Endothelial cell of umbilical vein (primary cell): Measurements from ENCODE around the gene ARL8A. TPM values are rescaled to one million over a fixed set of nuclear protein-coding genes. Genes with fewer than 3 reads are reported as not detected.
A peak's percentile ranks its signal among the peaks of the same experiment; 100 is the strongest.

Experiments
- BruUV-seq: library from RNA; stranded (reverse); fragments of 400-500 nt; replicated peaks from 2 replicates; lab custom pipeline; 2021; lab: Mats Ljungman, UMichigan
- CTCF ChIA-PET: fragments of 300-600, 350-600 bp; sonication (Branson Sonifier 250); formaldehyde crosslinking; loops from one replicate; lab custom pipeline; 2021; ENCODE audit warnings: antibody characterized with exemption, inconsistent platforms; lab: Charles Lee
- POLR2A ChIA-PET: fragments of 300-600, 350-600 bp; sonication (Branson Sonifier 250); formaldehyde crosslinking; loops from one replicate; lab custom pipeline; 2021; ENCODE audit warnings: antibody characterized with exemption, inconsistent platforms; lab: Charles Lee
- DNase-seq: peaks from one replicate; pipeline ENCODE4 v3.0.0-alpha.2; 2011; ENCODE audit warnings: low read depth, low spot score
- FAIRE-seq: peaks from 2 replicates; lab custom pipeline; 2011; peaks lifted over from hg19 to GRCh38; lab: Jason Lieb, UNC
- H2AFZ ChIP-seq: 2 replicates; pipeline ENCODE4 v1.6.0; 2012; ENCODE audit warnings: low read depth, low read length, control low read depth, inconsistent platforms
- H3K27ac ChIP-seq: 2 replicates; pipeline ENCODE4 v1.5.1; 2011; ENCODE audit warnings: low read depth, mild to moderate bottlenecking, control low read depth, low read length, moderate library complexity; ENCODE audit not compliant: insufficient read depth
- H3K27me3 ChIP-seq, 2 experiments: 2 replicates each; pipeline versions ENCODE4 v1.6.0 to v1.6.1; 2011; ENCODE audit warnings: low read length in 2 of 2, mixed read lengths in 1 of 2; ENCODE audit not compliant: control insufficient read depth in 2 of 2, insufficient read depth in 2 of 2
- H3K36me3 ChIP-seq, 2 experiments: 2 replicates in 1 of 2; 3 replicates in 1 of 2; pipeline ENCODE4 v1.5.1; 2011; ENCODE audit warnings: low read length in 2 of 2, mild to moderate bottlenecking in 1 of 2, moderate library complexity in 1 of 2; ENCODE audit not compliant: control insufficient read depth in 2 of 2, insufficient read depth in 2 of 2; ENCODE audit errors: extremely low read depth in 1 of 2
- H3K4me1 ChIP-seq: 3 replicates; pipeline ENCODE4 v1.5.1; 2011; ENCODE audit warnings: mild to moderate bottlenecking, low read length; ENCODE audit not compliant: control insufficient read depth, insufficient read depth; ENCODE audit errors: extremely low read depth
- H3K4me2 ChIP-seq: 2 replicates; pipeline ENCODE4 v1.6.1; 2011; ENCODE audit warnings: low read length, control low read depth, mixed read lengths; ENCODE audit not compliant: insufficient read depth
- H3K4me3 ChIP-seq, 3 experiments: fragments of 200-600 bp in 1 of 3; sonication (generic), shearing (Covaris generic) in 1 of 3; replicated peaks in 1 of 3; 2 replicates each; pipeline ENCODE4 v1.5.1; 2011 to 2016; ENCODE audit warnings: control low read depth in 3 of 3, low read length in 3 of 3, mild to moderate bottlenecking in 2 of 3, inconsistent platforms in 1 of 3, low read depth in 1 of 3, moderate library complexity in 1 of 3; ENCODE audit not compliant: insufficient read depth in 1 of 3
- H3K79me2 ChIP-seq: 2 replicates; pipeline ENCODE4 v1.6.0; 2012; ENCODE audit warnings: low read length, inconsistent platforms; ENCODE audit not compliant: control insufficient read depth, insufficient read depth
- H3K9ac ChIP-seq: replicated peaks from 2 replicates; pipeline ENCODE3; 2011; ENCODE audit warnings: low read length, control low read depth; ENCODE audit not compliant: insufficient read depth; ENCODE audit errors: extremely low read depth
- H3K9me1 ChIP-seq: replicated peaks from 3 replicates; pipeline ENCODE4 v1.6.0; 2011; ENCODE audit warnings: mild to moderate bottlenecking, low read length; ENCODE audit not compliant: control insufficient read depth, insufficient read depth; ENCODE audit errors: extremely low read depth
- H3K9me3 ChIP-seq: replicated peaks from 2 replicates; pipeline ENCODE4 v1.5.1; 2012; ENCODE audit warnings: low read length, inconsistent platforms; ENCODE audit not compliant: control insufficient read depth, insufficient read depth
- H4K20me1 ChIP-seq: replicated peaks from 2 replicates; pipeline ENCODE3; 2011; ENCODE audit warnings: mild to moderate bottlenecking, low read length; ENCODE audit not compliant: control insufficient read depth, insufficient read depth; ENCODE audit errors: extremely low read depth
- CTCF ChIP-seq, 2 donors: IDR thresholded peaks; 1 replicate in 1 of 2; 2 replicates in 1 of 2; pipeline ENCODE4 v1.5.1; 2011; ENCODE audit warnings: low read length in 2 of 2, mild to moderate bottlenecking in 2 of 2, moderate library complexity in 2 of 2, control low read depth in 1 of 2, inconsistent platforms in 1 of 2, low read depth in 1 of 2; ENCODE audit not compliant: insufficient read depth in 1 of 2; ENCODE audit errors: extremely low read depth in 1 of 2
- GATA2 ChIP-seq: IDR thresholded peaks from 2 replicates; pipeline ENCODE4 v1.7.0; 2011; ENCODE audit warnings: low read depth, mild to moderate bottlenecking, moderate library complexity, mixed read lengths, low read length; ENCODE audit not compliant: insufficient read length, insufficient read depth
- JUN ChIP-seq: IDR thresholded peaks from 2 replicates; pipeline ENCODE4 v1.6.1; 2011; ENCODE audit warnings: borderline replicate concordance, low read depth; ENCODE audit not compliant: insufficient read length, insufficient read depth
- MYC ChIP-seq: IDR thresholded peaks from one replicate; pipeline ENCODE4 v1.6.1; 2011; ENCODE audit warnings: mild to moderate bottlenecking, low read depth, low read length
- dilution Hi-C: fragments of 300-500 bp; cut with MboI; formaldehyde crosslinking; loops from one replicate; pipeline ENCODE4 v1.15.0; 2019; ENCODE audit warnings: low sequenced_read_pairs; ENCODE audit not compliant: extremely low pct_ligation_motif_present
- intact Hi-C: fragments of 100-400 bp; cut with micrococcal nuclease; formaldehyde crosslinking; loops from one replicate; pipeline ENCODE4 v1.10.0; 2022
- polyA plus RNA-seq, 4 experiments: library from polyadenylated mRNA; depleted of rRNA in 3 of 4; stranded (reverse) in 3 of 4; unstranded in 1 of 4; fragments of >200 nt; gene quantifications; 2 replicates each; pipeline versions ENCODE4 v1.2.1 to v1.2.3, GENCODE V29; 2011 to 2012; ENCODE audit warnings: missing spikeins in 1 of 4
- total RNA-seq: library from RNA; stranded (reverse); gene quantifications from 2 replicates; pipeline ENCODE4 v1.2.3, GENCODE V29; 2021

The ARL8A gene
- total and polyA plus RNA-seq, 2 donors (not counting 3 experiments of a cell fraction or from before 2014, with no cell fraction given): 54.3 to 69.5 TPM

GRCh38 chr1:202140833-202141232, 3.7 kb downstream of the ARL8A start:
- Histone ChIP-seq H3K4me2 (no peak overlapping the region), H3K36me3 (peaks cover 0 to 15% of the 10 kb centered on the region in 2 experiments), H3K27ac (no peak overlapping the region), H3K4me1 (peaks cover 21% of the 10 kb centered on the region), H3K27me3 (no peaks in the 10 kb centered on the region), H4K20me1 (peaks cover 6% of the 10 kb centered on the region), H3K9ac (no peak overlapping the region), H3K9me1 (no peaks in the 10 kb centered on the region), H3K79me2 (peaks cover 63% of the 10 kb centered on the region), H3K9me3 (no peaks in the 10 kb centered on the region), H2AFZ (no peak overlapping the region), H3K4me3 (no peak overlapping the region)
- intact Hi-C loops (no loop called here), dilution Hi-C loops (no loop called here)
- CTCF ChIA-PET: no interaction called here
- TF ChIP-seq GATA2 (no peak), JUN (no peak)
- POLR2A ChIA-PET: no interaction called here
- DNase-seq (no peak), FAIRE-seq (no peak)
- BruUV-seq: no TSS peak

- H3K27me3 ChIP-seq: no peaks in the 10 kb centered on the region
- no peak overlapping the region for H3K4me2 ChIP-seq
- H3K9ac ChIP-seq: no peak overlapping the region
- TF ChIP-seq MYC: no peak
- no peak for TF ChIP-seq GATA2
- TF ChIP-seq JUN: no peak
- peak; percentile 72 to 84 for TF ChIP-seq CTCF (IDR thresholded peaks at IDR 0.05; ENCODE audit: extremely low read depth in 1 of 2, insufficient read depth in 1 of 2, low read depth in 1 of 2, low read length in 2 of 2)
- H3K36me3 ChIP-seq: peaks cover 9 to 38% of the 10 kb centered on the region in 2 experiments
- H3K9me1 ChIP-seq: no peaks in the 10 kb centered on the region
- POLR2A ChIA-PET: no interaction called here
- BruUV-seq: no TSS peak
- peak; percentile 60 for DNase-seq
- intact Hi-C loops: loop anchor here (1.0 kb wide), 3 partner anchors 8 to 126 kb away; partner anchors contain the start of gene GPR37L1
- H3K4me3 ChIP-seq: no peak overlapping the region
- H3K27ac ChIP-seq: no peak overlapping the region
- no peaks in the 10 kb centered on the region for H3K9me3 ChIP-seq
- peaks cover 19% of the 10 kb centered on the region for H3K79me2 ChIP-seq
- dilution Hi-C loops: no loop called here
- H4K20me1 ChIP-seq: no peaks in the 10 kb centered on the region
- H3K4me1 ChIP-seq: no peaks in the 10 kb centered on the region
- peak; percentile 92 for FAIRE-seq
- no peak overlapping the region for H2AFZ ChIP-seq
- CTCF ChIA-PET: interaction anchor here (0.7 to 3.8 kb wide), 16 partner anchors 8 to 584 kb away, joined by 3 to 31 read pairs (median 5); partner anchors contain the start of gene GPR37L1
These were observed 9.3 kb downstream of the ARL8A start for GRCh38 chr1:202135221-202135721.
